Occipital lobe (tissue), 2 donors: ENCODE results near the gene P3H2. TPM values are rescaled to one million over a fixed set of nuclear protein-coding genes. Genes with fewer than 3 reads are reported as not detected.

Experiments used
- DNase-seq: peaks from one replicate; lab custom pipeline; 2025; lab: John Stamatoyannopoulos, UW
- total RNA-seq: library from RNA; depleted of rRNA; stranded (reverse); fragments of >200 nt; gene quantifications from one replicate; pipeline ENCODE4 v1.2.3, GENCODE V29; 2014

Gene P3H2
- total RNA-seq, 1 donor from 2014 or later = 2.8 TPM

DNA sequence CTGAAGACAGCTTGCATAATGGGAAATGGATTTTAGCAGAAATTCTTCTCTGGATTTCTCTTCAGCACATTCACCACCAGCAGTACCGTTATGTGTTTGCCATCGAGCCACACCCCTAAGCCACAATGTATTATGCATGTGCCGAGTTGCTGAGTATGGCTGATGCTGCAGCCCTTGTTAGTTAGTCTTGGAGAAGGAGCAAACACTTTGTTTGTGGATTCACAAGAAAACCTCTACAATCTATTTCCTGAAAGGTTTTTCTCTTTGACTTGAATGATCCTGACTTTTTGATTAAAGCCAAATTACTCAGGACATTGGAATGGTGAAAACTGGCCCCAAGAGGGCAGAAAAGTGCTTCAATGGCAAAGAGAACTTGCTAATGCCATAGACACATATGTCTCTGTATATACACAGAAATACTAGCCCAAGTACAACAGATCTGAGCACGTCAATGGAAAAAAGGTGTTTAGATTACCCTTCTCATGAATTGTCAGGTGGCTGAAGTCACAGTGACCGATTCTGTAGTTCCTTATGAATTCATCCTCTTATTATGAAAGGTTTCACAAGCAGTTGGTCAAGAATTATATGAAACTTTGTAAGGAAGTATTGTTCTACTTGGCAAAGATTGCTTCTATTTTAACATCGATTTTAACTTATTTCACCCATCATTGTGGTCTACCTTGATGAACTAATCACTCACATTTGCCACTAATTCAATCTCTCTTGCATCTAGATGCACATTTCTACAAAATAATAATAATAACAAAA, 103.0 kb downstream of the P3H2 start:
- no peak for DNase-seq

GRCh38 chr3:190016966-190017365, 103.7 kb downstream of the P3H2 start:
- DNase-seq = no peak

- DNase-seq = no peak
Observed at GRCh38 chr3:190014940-190015339, 105.8 kb downstream of the P3H2 start.

DNA sequence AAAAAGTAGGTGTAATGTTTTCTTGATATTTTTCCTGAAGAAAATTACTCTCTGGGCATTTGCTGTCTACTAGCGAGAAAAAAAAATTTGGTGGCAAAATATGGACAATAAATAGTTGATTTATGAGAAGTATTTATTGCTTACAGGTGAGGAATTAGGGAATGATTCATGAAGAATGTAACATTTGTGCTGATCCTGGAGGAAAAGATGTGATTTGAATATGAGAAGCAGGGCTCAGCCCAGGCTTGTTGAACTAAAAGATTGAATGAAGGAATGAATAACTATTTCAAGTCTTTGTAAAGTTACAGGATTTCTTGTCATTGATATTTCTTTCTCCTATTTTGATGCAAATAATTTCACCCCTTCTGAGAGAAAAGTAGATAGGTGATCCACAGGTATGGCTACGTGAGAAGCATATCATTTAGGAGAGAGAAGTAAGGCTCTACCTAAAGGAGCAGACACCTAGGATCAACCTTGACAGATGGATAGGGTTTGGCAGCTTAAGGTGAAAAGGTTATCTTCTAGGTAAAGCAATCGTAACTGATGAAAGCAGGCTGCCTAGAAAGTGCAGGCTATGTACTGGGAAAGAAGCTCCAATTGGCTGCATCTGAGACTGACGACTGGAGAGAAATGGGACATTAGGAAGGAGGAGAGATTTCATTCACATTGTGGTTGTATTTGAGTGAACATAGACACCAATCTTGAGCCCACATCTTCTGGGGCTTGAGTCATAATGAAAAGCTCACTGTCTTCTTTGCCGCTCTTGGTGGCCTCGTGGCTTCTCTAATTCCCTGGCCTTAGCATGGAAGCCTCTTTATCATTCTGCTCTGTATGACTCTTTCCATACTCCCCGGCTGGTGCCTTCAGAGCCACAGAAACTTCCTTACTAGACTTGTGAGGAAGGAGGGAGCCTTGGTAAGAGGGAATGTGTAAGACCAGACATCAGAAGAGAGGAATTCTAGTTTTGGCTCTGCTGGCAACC, 106.5 kb downstream of the P3H2 start:
- no peak for DNase-seq

DNA sequence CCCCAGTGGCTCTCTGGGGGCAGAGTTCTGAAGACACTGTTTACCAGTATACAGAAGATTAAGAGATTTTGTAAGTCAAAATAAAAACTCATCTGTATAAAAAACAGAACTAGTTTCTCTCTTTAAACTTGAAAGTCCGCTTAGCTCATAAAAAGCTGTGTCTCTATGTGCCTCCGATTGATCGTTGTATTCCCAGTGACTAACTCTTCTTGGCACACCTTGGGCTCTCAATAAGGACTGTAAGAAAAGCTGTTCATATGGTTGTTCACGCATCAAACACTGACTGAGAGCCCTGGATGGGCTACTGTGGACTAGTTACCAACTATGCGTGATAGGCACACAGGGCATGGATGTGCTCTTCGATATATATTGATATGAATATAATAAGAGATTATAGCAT, 107.9 kb downstream of the P3H2 start:
- no peak for DNase-seq

- no peak for DNase-seq
Observed at GRCh38 chr3:190012314-190012782, 108.3 kb downstream of the P3H2 start.

- DNase-seq = no peak
Observed at GRCh38 chr3:190010486-190010885, 110.2 kb downstream of the P3H2 start.

- DNase-seq = no peak
Observed at GRCh38 chr3:190009614-190010013, 111.1 kb downstream of the P3H2 start.

DNA sequence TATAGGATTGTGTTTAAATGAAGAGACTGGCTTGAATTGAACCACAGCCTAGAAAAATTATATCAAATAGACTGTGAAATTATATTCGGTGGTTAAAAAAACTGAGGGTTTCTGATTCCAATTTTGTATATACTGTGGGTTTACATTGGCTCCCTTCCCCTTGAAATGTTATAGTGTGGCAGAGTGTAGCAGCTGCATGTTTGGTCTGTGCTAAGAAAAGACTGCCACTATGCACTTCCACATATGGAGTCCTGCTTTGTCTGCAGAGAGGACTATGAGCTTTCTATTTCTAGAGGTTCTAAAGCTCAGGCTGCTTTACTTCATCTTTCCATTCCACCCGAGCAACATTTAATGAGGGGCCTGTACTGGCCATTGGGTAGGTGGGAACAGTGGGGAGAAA, 112.3 kb downstream of the P3H2 start:
- no peak for DNase-seq

DNA sequence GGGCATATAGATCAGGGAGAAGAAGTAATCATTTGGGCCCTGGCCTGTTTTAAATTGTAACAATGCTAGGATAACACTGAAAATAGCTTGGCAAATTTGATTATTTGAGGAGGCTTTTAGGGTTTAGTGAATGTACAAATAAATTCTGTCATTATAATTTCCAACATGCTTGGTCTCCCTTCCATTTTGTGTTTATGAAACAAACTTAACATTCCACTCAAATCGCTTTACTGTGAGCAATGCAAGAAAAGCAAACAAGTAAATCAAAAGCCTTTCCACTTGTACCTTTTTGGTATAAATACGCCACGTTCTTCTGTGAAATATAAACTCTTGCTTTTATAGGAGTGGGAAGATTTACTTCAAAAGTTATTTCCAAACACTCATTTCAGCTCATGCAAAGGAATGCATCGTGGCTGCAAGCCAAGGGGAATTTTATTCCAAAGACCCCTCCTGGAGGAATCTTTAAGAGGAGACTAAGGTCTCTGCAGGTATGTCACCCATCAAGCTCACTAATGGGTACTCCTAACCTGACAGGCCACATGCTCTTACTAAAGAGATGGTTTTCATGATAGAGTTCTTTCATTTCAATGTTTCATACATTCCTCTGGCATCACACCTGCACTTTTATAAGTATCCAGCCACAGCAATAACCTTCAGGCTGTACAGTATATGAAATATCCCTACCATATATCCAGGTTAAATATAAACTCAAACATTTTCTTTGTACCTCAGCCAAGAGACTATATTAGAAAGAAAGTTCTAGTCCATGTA, 115.2 kb downstream of the P3H2 start:
- DNase-seq = no peak

DNA sequence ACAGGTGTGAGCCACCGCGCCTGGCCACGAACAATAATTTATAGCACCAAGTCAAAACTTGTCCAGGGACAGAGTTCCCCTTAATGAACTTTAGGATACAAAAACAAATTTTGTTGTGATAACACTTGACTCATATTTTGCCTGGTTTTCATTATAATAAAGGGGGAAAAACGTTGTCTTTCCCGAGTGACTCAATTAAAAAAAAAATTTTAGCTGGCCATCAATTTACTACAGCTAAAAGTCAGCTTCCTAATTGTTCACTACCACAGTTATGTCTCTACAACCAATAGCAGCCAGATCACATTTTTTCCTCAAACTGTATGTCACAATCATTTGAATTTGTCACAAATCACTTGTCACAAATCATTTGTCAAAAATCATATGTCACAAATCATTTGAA, 116.0 kb downstream of the P3H2 start:
- DNase-seq = no peak

DNA sequence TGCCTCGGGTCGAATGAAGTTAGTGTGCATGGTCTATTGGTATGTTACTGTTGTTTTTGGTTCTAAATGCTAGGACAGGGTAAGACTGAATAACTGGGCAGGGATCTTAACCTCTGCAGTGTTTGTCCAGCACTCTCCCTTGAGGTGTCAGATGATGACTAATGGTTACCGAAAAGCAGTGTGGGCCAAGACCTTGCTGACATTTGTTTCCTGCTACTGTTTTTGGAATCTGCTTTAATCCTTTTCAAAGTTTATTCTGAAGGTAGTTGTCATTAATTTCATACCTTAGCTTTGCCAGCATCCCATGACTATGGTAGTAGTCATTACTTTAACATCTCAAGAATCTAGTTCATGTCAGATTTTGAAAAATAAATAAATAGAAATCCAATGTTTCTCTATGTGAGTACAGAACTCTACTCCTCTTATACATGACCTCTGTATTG, 117.0 kb downstream of the P3H2 start:
- DNase-seq = no peak

DNA sequence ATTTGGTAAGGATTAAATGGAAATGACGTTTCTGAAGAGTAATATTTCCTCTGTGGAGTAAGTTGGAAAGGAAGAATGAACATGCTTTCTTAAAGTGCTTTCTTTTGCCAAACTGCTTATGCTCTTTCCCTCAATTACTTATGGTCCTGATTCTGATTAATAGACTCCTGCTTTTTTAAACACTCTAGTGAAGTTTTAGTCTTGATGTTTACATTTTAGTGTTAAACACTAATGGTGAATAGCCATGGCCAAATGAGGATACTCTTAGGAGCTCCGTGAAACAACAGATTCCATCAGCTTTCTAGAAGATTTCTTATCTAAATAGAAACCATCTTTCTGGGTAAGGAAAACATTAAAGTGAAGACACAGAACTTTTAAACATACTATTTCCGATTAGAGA, 117.6 kb downstream of the P3H2 start:
- no peak for DNase-seq

DNA sequence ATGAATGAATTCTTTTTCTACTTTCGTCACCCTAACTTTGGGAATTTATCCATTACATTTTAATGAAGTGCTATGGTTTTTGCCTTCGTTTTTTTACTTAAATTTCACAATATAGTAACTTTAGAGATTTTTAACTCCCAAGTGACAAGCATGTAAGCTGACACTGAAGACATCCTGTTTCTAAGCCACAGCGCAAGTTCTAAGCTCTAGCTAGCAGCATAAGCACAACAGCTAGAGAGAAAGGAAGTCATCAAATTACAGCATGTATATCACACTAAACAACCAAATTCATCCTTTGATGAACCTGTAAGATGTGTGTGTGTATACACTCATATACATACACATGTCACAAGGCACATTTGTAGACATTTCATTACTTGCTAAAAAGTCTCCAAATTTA, 119.3 kb downstream of the P3H2 start:
- no peak for DNase-seq

DNA sequence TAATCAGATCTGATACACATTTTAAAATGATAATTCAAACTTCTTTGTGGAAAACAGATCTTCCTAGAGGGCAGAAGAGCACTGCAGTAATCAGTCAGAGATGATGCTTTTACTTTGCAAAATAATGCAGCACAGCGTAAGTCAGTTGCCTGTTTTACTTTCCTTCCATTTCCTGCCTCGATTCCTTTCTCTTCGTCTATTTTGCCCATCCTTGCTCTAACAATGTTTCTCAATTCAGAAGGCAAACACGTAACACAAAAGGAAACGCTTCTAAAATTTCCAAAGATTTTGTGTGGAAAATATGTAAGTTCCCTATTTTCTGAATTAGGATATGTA, 119.9 kb downstream of the P3H2 start:
- DNase-seq = no peak

DNA sequence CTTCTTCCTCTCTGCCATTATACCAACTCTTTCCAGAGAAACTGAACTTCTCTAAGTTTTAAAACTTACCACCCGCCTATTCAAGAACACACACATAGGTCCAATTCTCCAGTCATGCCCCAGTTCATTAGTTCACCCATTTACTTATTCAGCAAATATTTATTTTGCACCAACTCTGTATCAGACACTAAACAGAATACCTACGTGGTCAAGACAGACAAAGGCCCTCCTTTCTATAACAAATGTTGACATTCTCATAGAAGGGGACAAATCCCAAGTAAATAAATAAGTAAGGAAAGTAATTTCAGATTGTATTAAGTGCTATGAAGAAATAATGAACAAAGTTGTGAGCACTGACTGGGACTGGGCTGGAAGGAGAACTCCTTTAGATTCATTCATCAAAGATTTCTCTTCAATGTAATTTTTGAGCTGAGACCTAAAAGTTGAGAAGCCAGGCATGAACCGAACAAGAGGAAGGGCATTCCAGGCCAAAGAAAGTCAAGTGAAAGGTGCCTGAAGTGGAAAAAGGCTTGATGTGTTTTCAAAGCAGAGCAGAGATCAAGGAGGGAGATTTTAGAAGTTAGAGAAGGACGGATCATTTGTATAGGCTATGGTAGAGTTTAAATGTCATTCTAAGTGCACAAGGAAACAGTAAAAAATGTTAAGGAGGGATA, 120.4 kb downstream of the P3H2 start:
- no peak for DNase-seq

GRCh38 chr3:189999718-190000117, 121.0 kb downstream of the P3H2 start:
- DNase-seq = no peak

DNA sequence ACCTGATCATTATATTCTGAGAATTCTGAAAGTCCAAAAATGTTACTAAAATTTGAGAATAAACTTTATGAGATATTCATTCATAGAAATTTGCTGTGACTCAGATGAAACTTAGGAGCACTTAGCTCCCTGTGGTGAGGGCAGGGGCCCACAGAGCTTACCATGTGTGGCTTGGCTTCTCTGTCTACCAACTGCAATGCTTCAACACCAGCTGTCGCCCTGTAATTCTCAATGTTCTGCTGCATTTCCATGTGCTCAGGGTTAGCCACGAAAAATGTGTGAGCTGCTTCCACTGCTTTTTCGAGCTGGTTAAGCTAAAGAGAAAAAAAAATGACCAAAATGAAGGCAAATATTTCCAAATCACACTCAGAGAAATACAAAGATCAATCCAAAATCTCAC, 125.6 kb downstream of the P3H2 start:
- DNase-seq = no peak

DNA sequence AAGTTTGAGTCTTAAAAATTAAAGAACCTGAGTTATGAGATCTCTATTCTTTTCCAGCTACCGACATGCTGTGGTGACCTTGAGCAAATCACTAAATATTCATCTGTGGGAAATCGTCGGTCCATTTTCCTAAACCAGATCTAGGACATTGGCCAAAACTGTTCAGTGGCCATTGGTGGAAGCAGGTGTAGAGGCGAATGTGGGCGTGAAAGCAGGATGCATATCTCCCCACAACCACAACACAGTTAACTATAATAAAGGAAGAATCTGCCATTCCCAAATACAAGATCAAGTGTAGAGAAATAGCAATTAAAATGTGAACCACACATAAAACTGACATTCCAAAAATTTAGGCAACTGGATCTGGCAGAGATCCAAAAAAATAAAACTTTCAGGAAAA, 129.9 kb downstream of the P3H2 start:
- DNase-seq = no peak

DNA sequence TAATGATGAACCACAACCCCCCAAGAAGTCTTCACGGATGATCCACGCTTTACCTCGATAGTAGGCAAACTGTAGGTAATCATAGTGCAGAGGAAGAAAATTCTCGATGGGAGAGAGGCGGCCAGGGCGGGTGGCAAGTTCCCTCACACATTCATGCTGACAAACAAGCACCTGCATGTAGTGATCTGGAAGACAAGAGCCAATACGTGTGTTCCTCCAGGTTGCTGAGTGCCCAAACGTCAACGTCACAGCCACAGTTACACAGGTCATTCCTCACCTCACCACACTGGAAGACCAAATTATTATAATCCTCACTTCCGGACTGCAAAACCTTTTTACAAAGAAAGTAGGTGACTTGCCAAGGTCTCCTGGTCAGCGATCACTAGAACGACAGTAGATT, 131.8 kb downstream of the P3H2 start:
- no peak for DNase-seq

- DNase-seq = no peak
Observed at GRCh38 chr3:189988322-189988721, 132.4 kb downstream of the P3H2 start.
